HG03354 (cell line): ENCODE results near the gene VPS25.
A peak's percentile ranks its signal among the peaks of the same experiment; 100 is the strongest.
"Not testable (repeated sequence)": the region's sequence is repeated elsewhere in the genome, so short reads cannot be mapped to it uniquely, and the experiment has no call there.

Experiments
- ATAC-seq: cut with Tn5 transposase; IDR thresholded peaks from one replicate; pipeline ENCODE4 v1.9.1; 2021; ENCODE audit warnings: mild to moderate bottlenecking; ENCODE audit not compliant: unreplicated experiment, poor library complexity, severe bottlenecking

Gene VPS25

GRCh38 chr17:42767512-42767911, 5.7 kb upstream of the VPS25 start:
- no peak for ATAC-seq

GRCh38 chr17:42768006-42768405, 5.2 kb upstream of the VPS25 start:
- ATAC-seq, result not testable (repeated sequence)

GRCh38 chr17:42769964-42770363, 3.3 kb upstream of the VPS25 start:
- not testable (repeated sequence) for ATAC-seq

GRCh38 chr17:42772945-42773289, 332 bp upstream of the VPS25 start:
- ATAC-seq, result peak; percentile 10

GRCh38 chr17:42774066-42774745, 957 bp downstream of the VPS25 start:
- no peak for ATAC-seq

- ATAC-seq, result no peak
Observed at GRCh38 chr17:42775534-42776098, 2.4 kb downstream of the VPS25 start.

GRCh38 chr17:42778570-42778969, 5.3 kb downstream of the VPS25 start:
- ATAC-seq, result no peak

GRCh38 chr17:42779304-42779935, 6.2 kb downstream of the VPS25 start:
- ATAC-seq, result no peak

- ATAC-seq, result no peak
Observed at GRCh38 chr17:42779936-42780850, 6.9 kb downstream of the VPS25 start, which contains the start of gene WNK4. TSS of gene WNK4 (plus strand) at chr17:42780610. CDS start at chr17:42780699, 89 bp downstream.

- ATAC-seq, result no peak
Observed at GRCh38 chr17:42780851-42781638, 7.8 kb downstream of the VPS25 start.

GRCh38 chr17:42781639-42782165, 8.5 kb downstream of the VPS25 start:
- no peak for ATAC-seq

GRCh38 chr17:42782166-42783061, 9.2 kb downstream of the VPS25 start:
- ATAC-seq, result no peak

- ATAC-seq, result no peak
Observed at GRCh38 chr17:42783062-42783790, 10.0 kb downstream of the VPS25 start.

- no peak for ATAC-seq
Observed at GRCh38 chr17:42783791-42784138, 10.5 kb downstream of the VPS25 start.

- ATAC-seq, result no peak
Observed at GRCh38 chr17:42784409-42784808, 11.2 kb downstream of the VPS25 start.

GRCh38 chr17:42784811-42785592, 11.8 kb downstream of the VPS25 start:
- no peak for ATAC-seq

GRCh38 chr17:42787266-42787665, 14.0 kb downstream of the VPS25 start:
- ATAC-seq, result no peak
